AG10803 (cell line): ENCODE data around the gene PRUNE2.

Experiments used
- DNase-seq: peaks from one replicate; pipeline ENCODE4 v3.0.0; 2010; ENCODE audit warnings: low read depth
- H3K4me3 ChIP-seq: 2 replicates; pipeline ENCODE4 v1.5.1; 2011; ENCODE audit warnings: mild to moderate bottlenecking, low read length, control low read depth
- TF ChIP-seq, protein P1 (sequence below): conservative IDR thresholded peaks from 2 replicates; pipeline ENCODE4 v1.5.1; 2011; ENCODE audit warnings: mild to moderate bottlenecking, low read length, control low read depth, inconsistent platforms

PRUNE2 gene

DNA sequence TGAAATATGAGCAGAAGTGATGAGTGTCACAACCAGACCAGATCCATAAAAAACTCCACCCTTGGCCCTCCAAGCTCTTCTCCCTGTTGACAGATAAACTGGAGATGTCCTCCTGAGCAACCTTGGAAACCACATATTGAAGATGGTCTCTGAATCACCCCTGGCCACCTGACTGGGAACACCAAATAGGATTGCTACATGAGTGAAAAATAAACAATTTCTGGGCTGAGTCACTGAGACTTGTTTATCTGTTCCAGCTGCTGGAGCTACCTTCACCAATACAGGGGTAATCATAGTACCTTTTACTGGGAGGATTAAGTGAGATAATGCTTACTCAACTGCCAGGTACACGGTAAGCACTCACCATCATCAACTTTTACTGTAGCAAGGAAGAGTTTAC, 88.4 kb downstream of the PRUNE2 start:
- peak; percentile 72 for DNase-seq
- TF ChIP-seq, protein P1, sequence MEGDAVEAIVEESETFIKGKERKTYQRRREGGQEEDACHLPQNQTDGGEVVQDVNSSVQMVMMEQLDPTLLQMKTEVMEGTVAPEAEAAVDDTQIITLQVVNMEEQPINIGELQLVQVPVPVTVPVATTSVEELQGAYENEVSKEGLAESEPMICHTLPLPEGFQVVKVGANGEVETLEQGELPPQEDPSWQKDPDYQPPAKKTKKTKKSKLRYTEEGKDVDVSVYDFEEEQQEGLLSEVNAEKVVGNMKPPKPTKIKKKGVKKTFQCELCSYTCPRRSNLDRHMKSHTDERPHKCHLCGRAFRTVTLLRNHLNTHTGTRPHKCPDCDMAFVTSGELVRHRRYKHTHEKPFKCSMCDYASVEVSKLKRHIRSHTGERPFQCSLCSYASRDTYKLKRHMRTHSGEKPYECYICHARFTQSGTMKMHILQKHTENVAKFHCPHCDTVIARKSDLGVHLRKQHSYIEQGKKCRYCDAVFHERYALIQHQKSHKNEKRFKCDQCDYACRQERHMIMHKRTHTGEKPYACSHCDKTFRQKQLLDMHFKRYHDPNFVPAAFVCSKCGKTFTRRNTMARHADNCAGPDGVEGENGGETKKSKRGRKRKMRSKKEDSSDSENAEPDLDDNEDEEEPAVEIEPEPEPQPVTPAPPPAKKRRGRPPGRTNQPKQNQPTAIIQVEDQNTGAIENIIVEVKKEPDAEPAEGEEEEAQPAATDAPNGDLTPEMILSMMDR = no peak
- H3K4me3 ChIP-seq = no peak overlapping the region

DNA sequence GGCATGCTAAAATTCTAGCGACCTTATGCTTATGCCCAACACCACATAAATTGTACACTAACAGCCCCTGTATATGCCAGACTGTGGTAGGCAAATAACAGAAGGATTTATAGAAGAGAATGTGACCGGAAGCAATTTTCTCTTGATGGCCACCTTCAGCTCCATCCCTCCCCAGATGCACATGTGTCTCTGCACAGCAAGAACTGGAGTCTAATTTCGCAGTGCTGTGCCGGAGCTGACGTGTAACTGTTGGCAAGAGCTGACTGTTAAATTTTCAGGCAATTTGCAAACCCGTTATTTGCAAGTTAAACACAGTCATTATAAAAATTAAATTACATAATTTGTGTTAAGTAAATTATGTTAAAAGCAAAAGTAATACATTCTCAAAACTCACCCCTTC, 93.3 kb downstream of the PRUNE2 start:
- TF ChIP-seq, protein P1 = no peak
- no peak overlapping the region for H3K4me3 ChIP-seq
- DNase-seq = no peak

DNA sequence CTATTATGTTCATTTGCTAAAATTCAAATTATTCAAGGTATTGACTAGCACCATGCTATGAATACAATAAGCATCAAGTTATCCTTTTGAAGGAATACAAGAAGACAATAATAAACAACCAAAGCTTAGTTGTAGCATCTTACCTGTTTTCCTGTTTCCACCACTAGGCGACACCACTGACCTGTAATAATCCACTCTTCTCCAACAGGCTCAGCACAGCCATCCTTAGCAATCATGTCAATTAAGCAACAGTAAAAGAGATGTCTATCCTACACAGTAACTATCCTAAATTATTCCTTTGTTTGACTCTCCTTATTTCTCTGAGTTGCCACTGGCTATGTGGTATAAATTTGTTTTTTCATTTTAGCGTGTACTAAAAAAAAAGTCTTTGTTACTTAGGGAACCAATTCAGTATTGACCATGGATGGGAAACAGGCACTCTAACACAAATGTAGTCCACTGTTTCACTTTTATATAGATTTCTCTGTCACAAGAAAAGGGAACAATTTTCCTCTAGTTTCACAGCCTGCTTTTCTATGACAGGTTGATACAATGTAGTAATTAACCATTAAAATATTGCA, 95.4 kb downstream of the PRUNE2 start:
- TF ChIP-seq, protein P1 = peak; percentile 99
- peak; percentile 70 for DNase-seq

DNA sequence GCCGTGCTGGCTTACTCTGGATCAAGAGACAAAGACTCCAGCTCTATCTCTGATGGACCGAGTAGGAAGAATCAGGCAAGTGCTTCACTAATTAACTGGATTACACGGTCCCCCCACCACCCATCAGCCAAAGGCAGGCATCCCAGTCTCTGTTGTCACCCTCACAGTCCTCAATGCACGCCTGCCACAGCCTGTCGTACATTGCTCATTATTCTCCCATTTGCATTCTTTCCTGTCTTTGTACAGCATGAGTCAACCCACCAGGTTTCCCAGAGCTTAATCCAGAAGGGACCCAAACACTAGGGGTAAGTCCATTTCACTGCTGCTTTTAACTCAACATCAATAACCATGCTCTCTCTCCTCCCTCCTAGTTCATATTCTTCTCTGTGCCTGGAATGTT, 97.3 kb downstream of the PRUNE2 start:
- TF ChIP-seq, protein P1 = no peak
- H3K4me3 ChIP-seq = no peak overlapping the region
- DNase-seq = no peak

More for the DNA sequence above, 95.4 kb downstream of the PRUNE2 start:
- H3K4me3 ChIP-seq = no peak overlapping the region

DNA sequence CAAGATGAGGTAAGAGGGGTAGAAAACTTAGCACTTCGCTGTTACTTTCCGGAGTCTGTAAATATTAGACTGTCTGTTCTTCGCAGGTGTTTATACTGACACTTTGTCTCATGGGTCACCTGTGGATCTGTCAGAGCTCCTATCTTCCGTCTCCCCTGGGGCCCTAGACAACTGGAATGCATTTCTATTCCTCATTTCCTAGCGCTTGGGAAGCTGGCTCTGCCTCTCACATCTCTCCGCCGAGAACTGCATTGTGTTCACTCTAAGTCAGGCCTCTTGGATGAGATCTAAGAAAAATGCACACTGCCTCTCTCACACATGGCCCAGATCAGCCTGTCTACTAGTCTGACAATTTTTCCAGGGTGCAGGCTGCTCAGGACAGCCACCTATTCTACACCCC, 102.2 kb downstream of the PRUNE2 start:
- TF ChIP-seq, protein P1 = no peak
- no peak overlapping the region for H3K4me3 ChIP-seq
- DNase-seq = no peak

DNA sequence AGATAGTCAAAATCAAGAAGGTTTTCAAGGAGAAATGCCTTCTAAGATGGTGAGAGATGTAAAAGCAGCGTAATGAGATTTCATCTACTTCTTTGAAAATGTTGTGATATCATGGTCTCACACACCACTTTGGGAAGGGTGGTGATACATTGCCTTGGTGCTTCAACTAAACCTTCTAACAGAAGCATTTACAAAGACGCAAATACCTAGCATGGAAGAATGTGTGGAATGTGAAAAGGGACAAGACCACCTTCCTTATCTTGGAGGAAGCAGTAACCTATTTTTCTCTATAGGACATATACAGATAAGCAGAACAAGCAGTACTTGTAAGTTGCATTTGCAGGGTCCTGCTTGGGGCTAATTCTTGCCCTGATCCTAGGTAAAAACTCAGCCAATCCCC, 102.8 kb downstream of the PRUNE2 start:
- DNase-seq = no peak
- TF ChIP-seq, protein P1 = no peak
- no peak overlapping the region for H3K4me3 ChIP-seq

DNA sequence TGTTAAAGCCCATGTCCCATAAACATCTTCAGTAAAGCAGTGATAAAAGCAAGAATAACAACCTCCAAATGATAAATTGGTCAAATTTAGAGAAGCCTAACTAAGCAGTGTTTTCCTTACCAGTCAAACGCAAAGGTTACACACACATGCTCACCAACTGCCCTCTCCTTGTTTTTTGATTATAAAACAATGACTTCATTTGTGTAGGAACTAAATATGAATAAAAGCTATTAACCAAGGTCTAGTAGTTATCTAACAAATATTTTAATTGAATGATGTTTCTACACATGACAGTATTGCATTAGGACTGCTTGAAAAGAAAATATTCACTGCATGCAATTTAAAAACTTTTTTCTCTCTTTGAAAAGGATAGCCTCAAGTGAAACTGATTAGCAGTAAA, 105.0 kb downstream of the PRUNE2 start:
- no peak overlapping the region for H3K4me3 ChIP-seq
- TF ChIP-seq, protein P1 = no peak
- no peak for DNase-seq
